ENCODE measurements around the gene PRDM8.
"Not testable (repeated sequence)": the region's sequence is repeated elsewhere in the genome, so short reads cannot be mapped to it uniquely, and the experiment has no call there.

Gene PRDM8

GRCh38 chr4:80196922-80197573, at the start of gene PRDM8:
Gene PRDM8 (plus strand): TSS chr4:80197503. CDS start chr4:80200081, 2,578 bp downstream.
- peak; percentile 71 for DNase-seq (ENCODE audit: low spot score)

- DNase-seq (ENCODE audit: low spot score), result no peak
Measured at GRCh38 chr4:80150387-80151180, 46.7 kb upstream of the PRDM8 start.

- DNase-seq (ENCODE audit: low spot score), result no peak
Measured at GRCh38 chr4:80151981-80152380, 45.3 kb upstream of the PRDM8 start.

GRCh38 chr4:80153874-80154544, 43.3 kb upstream of the PRDM8 start:
- DNase-seq (ENCODE audit: low spot score), result peak; percentile 20

- DNase-seq (ENCODE audit: low spot score), result no peak
Measured at GRCh38 chr4:80154545-80154933, 42.8 kb upstream of the PRDM8 start.

GRCh38 chr4:80155316-80155982, 41.9 kb upstream of the PRDM8 start:
- no peak for DNase-seq (ENCODE audit: low spot score)

DNA sequence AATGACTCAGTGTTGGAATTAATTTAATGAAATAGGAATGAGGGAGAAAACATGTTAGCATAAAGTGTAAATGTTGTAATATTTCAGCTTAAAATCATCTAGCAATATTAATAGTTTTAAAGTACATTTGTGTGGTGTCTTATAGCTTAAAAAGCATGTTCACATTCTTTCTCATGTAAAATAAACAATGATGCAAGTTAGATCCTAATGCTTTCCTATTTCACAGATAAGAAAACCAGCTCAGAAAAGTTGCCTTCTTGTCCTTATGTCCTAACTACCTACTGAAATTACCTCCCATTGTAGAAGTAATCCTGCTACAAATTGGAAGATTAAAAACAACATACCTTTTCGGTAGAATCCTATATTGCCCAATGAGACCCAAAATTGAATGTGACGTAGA, 40.9 kb upstream of the PRDM8 start:
- DNase-seq (ENCODE audit: low spot score), result no peak

- no peak for DNase-seq (ENCODE audit: low spot score)
Measured at GRCh38 chr4:80161413-80162058, 35.8 kb upstream of the PRDM8 start.

DNA sequence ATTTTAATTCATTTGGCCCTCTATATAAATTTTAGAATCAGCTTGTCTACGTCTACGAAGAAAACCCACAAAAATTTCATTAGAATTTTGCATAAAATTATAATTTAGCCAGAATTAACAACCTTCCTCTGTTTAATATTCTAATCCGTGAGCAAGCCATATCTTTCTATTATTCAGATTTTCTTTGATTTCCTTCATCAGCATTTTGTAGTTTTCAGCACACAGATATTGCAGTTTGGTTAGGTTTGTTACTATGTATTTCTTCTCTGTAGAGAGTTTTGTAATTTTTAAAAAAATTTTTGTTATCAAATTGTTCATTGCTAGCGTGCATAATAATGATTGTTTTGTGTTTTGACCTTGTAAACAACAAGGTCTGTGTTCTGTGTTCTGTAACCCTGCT, 34.9 kb upstream of the PRDM8 start:
- DNase-seq (ENCODE audit: low spot score), result no peak

- no peak for DNase-seq (ENCODE audit: low spot score)
Measured at GRCh38 chr4:80165855-80166254, 31.4 kb upstream of the PRDM8 start.

GRCh38 chr4:80171251-80171650, 26.1 kb upstream of the PRDM8 start:
- peak; percentile 71 for DNase-seq (ENCODE audit: low spot score)

DNA sequence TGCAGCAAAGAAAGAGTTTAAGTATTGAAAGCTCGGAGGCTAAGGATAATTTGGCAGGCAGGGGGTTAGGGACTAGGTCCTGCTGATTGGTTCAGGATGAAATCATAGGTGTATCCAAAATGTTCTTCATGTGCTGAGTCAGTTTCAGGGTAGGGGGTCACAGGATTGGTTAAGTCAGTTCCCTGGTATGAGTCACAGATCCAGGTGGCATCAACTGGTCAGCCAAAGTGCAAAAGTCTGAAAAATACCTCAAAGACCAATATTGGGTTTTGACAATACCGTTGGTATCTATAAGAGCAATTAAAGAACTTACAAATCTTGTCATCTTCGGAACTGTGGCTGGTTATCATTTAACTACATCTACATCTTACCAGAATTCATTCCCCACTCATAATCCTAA, 25.6 kb upstream of the PRDM8 start:
- no peak for DNase-seq (ENCODE audit: low spot score)

- DNase-seq (ENCODE audit: low spot score), result no peak
Measured at GRCh38 chr4:80172203-80172602, 25.1 kb upstream of the PRDM8 start.

GRCh38 chr4:80173401-80173800, 23.9 kb upstream of the PRDM8 start:
- peak; percentile 66 for DNase-seq (ENCODE audit: low spot score)

GRCh38 chr4:80173841-80174240, 23.5 kb upstream of the PRDM8 start:
- peak; percentile 71 for DNase-seq (ENCODE audit: low spot score)

DNA sequence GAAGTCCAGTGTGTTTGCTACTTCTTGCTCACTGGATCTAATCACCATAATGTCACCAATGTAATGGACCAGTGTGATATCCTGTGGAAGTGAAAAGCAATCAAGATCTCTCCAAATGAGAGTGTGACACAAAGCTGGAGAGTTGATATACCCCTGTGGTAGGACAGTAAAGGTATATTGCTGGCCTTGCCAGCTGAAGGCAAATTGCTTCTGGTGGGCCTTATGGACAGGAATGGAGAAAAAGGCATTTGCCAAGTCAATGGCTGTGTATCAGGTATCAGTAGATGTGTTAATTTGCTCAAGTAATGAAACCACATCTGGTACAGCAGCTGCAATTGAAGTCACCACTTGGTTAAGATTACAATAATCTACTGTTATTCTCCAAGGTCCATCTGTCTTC, 19.5 kb upstream of the PRDM8 start:
- DNase-seq (ENCODE audit: low spot score), result not testable (repeated sequence)

GRCh38 chr4:80178964-80179363, 18.3 kb upstream of the PRDM8 start:
- DNase-seq (ENCODE audit: low spot score), result no peak

GRCh38 chr4:80179637-80180161, 17.6 kb upstream of the PRDM8 start:
- DNase-seq (ENCODE audit: low spot score), result no peak

DNA sequence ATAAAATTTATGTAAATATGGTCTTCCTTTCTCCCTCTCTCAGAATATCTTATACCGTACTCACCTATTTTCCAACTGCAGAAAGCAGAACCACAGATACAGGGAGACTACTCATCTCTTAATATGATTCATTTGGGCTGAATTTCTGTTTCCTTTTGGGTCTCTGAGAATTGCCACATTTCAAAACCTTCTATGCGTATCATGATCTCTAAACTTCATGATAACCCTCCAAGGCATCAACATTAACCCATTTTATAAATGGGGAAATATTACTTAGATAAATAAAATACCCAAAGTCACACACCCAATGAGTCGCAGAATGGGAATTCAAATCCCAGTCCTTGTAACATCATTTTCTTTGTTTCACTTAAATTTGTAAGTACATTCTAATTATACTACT, 16.6 kb upstream of the PRDM8 start:
- no peak for DNase-seq (ENCODE audit: low spot score)

DNA sequence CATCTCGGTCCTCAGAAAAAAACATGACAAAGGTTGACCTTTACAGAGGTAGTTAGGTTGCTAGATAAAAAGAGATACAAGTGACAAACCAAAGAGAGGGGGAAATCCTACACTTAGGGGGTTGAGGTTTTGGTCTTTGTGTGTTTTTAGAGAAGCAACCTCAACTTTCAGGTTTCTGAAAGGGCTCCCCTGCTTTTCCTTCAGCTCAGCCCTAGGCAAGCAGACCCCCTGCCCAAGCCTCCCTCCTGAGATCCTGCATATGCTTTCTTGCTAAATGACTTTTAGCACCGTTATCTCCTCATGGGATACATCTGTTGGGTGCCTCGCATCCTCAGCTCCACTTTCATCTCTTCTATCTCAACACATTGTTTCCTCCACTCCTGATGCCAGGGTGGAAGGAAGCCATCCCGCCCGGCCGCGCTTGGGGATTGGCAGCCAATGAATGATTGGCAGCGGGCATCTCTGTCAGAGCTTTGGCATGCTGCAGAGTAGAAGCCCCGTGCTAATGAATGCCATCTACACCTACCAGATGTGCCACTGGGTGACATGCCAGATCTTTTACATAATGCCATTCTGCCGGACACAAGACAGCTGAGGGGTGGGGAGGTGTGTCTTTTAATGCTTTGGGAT, 15.0 kb upstream of the PRDM8 start:
- no peak for DNase-seq (ENCODE audit: low spot score)
